GM12878 (cell line): ENCODE results near the gene KATNBL1. TPM values are rescaled to one million over a fixed set of nuclear protein-coding genes. Genes with fewer than 3 reads are reported as not detected.

Experiments
- ATF2 ChIP-seq: IDR thresholded peaks from 2 replicates; pipeline ENCODE4 v1.6.1; 2012; ENCODE audit warnings: low read length, inconsistent platforms
- BCLAF1 ChIP-seq: fragments of 450-650 bp; IDR thresholded peaks from 2 replicates; pipeline ENCODE4 v1.6.1; 2017; ENCODE audit warnings: antibody characterized with exemption, mild to moderate bottlenecking, moderate library complexity
- BMI1 ChIP-seq: fragments of 450-650 bp; IDR thresholded peaks from 2 replicates; pipeline ENCODE4 v1.6.1; 2016; ENCODE audit warnings: mild to moderate bottlenecking, moderate library complexity, borderline replicate concordance
- CBX3 ChIP-seq: fragments of 200-600 bp; sonication (generic); IDR thresholded peaks from 2 replicates; pipeline ENCODE4 v1.6.1; 2016; ENCODE audit warnings: low read depth, borderline replicate concordance
- CEBPZ ChIP-seq: fragments of 150-350 bp; IDR thresholded peaks from 2 replicates; pipeline ENCODE4 v1.6.1; 2016; ENCODE audit warnings: low read depth, low read length
- CREM ChIP-seq: IDR thresholded peaks from 2 replicates; pipeline ENCODE4 v1.6.1; 2014; ENCODE audit warnings: antibody characterized with exemption, low read depth
- CTCF ChIP-seq, 3 experiments: IDR thresholded peaks in 2 of 3; conservative IDR thresholded peaks in 1 of 3; 2 replicates each; pipeline ENCODE4 v1.5.1; 2011; ENCODE audit warnings: low read depth in 3 of 3, low read length in 3 of 3, mild to moderate bottlenecking in 3 of 3, control low read depth in 2 of 3, moderate library complexity in 2 of 3, inconsistent platforms in 1 of 3, mixed read lengths in 1 of 3; ENCODE audit not compliant: control insufficient read depth in 2 of 3, insufficient read depth in 1 of 3; ENCODE audit errors: extremely low read depth in 1 of 3
- E2F4 ChIP-seq: IDR thresholded peaks from 2 replicates; pipeline ENCODE4 v1.6.1; 2012; ENCODE audit warnings: low read depth, low read length, improper control_type of control experiment
- GABPA ChIP-seq: IDR thresholded peaks from 2 replicates; pipeline ENCODE4 v1.6.1; 2014; ENCODE audit warnings: antibody characterized with exemption, low read depth, mild to moderate bottlenecking, inconsistent platforms
- KAT2A ChIP-seq: conservative IDR thresholded peaks from 2 replicates; pipeline ENCODE4 v1.6.1; 2011; ENCODE audit warnings: low read depth, low read length; ENCODE audit not compliant: control insufficient read depth
- NBN ChIP-seq: fragments of 450-650 bp; IDR thresholded peaks from 2 replicates; pipeline ENCODE4 v1.6.1; 2016
- PAX8 ChIP-seq: fragments of 450-650 bp; IDR thresholded peaks from 2 replicates; pipeline ENCODE4 v1.6.1; 2017; ENCODE audit warnings: mild to moderate bottlenecking, moderate library complexity
- RCOR1 ChIP-seq: conservative IDR thresholded peaks from 2 replicates; pipeline ENCODE4 v1.6.1; 2012; ENCODE audit warnings: low read depth, low read length, improper control_type of control experiment
- TAF1 ChIP-seq: IDR thresholded peaks from 2 replicates; pipeline ENCODE4 v1.6.1; 2011; ENCODE audit warnings: mild to moderate bottlenecking, low read depth, low read length, borderline replicate concordance
- TARDBP ChIP-seq: IDR thresholded peaks from 2 replicates; pipeline ENCODE4 v1.6.1; 2016; ENCODE audit warnings: borderline replicate concordance
- YBX1 ChIP-seq: fragments of 450-650 bp; IDR thresholded peaks from 2 replicates; pipeline ENCODE4 v1.6.1; 2016; ENCODE audit warnings: antibody characterized with exemption
- ZSCAN29 ChIP-seq: fragments of 450-650 bp; IDR thresholded peaks from 2 replicates; pipeline ENCODE4 v1.6.1; 2017; ENCODE audit warnings: mild to moderate bottlenecking, moderate library complexity
- polyA plus RNA-seq, 11 experiments: library from polyadenylated mRNA; depleted of rRNA in 4 of 11; unstranded in 6 of 11; stranded (reverse) in 5 of 11; fragments of >200 nt; fragmentation: Nextera tagmentation in 4 of 11; fragmentation: Illumina TruSeq in 1 of 11; extraction: Ambion mirVana in 4 of 11; extraction: Trizol in 1 of 11; gene quantifications; 1 replicate in 1 of 11; 2 replicates in 10 of 11; pipeline versions ENCODE4 v1.2.1 to v1.2.3, GENCODE V29; 2011 to 2016; ENCODE audit warnings: inconsistent platforms in 2 of 11, missing spikeins in 2 of 11, low read depth in 1 of 11
- total RNA-seq, 4 experiments: library from RNA; depleted of rRNA in 3 of 4; stranded (reverse); fragments of >200 nt in 3 of 4; fragmentation: Illumina TruSeq in 1 of 4; extraction: Trizol in 1 of 4; gene quantifications; 2 replicates each; pipeline versions ENCODE4 v1.2.1 to v1.2.3, GENCODE V29; 2013 to 2021

The KATNBL1 gene
- total and polyA plus RNA-seq, 10 of the 15 experiments (the other 5 are each of a cell fraction or from before 2014, with no cell fraction given) = 7.8 to 58.8 (median 30.1) TPM

GRCh38 chr15:34209421-34210282 lies at the start of gene KATNBL1 (continued):
- TF ChIP-seq TARDBP (0 out of 2 replicates have a peak, but pooled peaks have one; percentile 20), RCOR1 (0 out of 2 replicates have a peak, but pooled peaks have one; percentile 22), ATF2 (no peak), PAX8 (no peak), YBX1 (no peak), GABPA (no peak), BMI1 (no peak), KAT2A (no peak), CTCF (IDR thresholded peaks at IDR 0.05 in 2 of 3, conservative IDR thresholded peaks at IDR 0.05 in 1 of 3; ENCODE audit: control insufficient read depth in 2 of 3, extremely low read depth in 1 of 3, insufficient read depth in 1 of 3, low read depth in 3 of 3, low read length in 3 of 3) (peak; percentile 82 to 89 (median 86)), ZSCAN29 (peak; percentile 66; the same call in 1 of the 2 replicates), NBN (peak; percentile 42; the same call in 1 of the 2 replicates), TAF1 (peak; percentile 90), CREM (no peak; the same call in 1 of the 2 replicates), BCLAF1 (no peak), CEBPZ (no peak), E2F4 (peak; percentile 82), CBX3 (no peak)
